Upper lobe of right lung (tissue), 1 donor: Measurements from ENCODE around the gene EXOC4. TPM values are rescaled to one million over a fixed set of nuclear protein-coding genes. Genes with fewer than 3 reads are reported as not detected.

Source experiments
- ATAC-seq: fragments of 200-7000 bp; cut with Tn5 transposase; one replicate; pipeline ENCODE4 v1.9.1; 2020; ENCODE audit warnings: mild to moderate bottlenecking, moderate library complexity
- DNase-seq: peaks from one replicate; pipeline ENCODE4 v3.0.0-alpha.2; 2020
- H3K27ac ChIP-seq: fragments of 200-600 bp; one replicate; pipeline ENCODE4 v1.8.0; 2022
- H3K27me3 ChIP-seq: fragments of 200-600 bp; one replicate; pipeline ENCODE4 v1.8.0; 2022; ENCODE audit warnings: mild to moderate bottlenecking
- H3K36me3 ChIP-seq: fragments of 200-600 bp; one replicate; pipeline ENCODE4 v1.8.0; 2022
- H3K4me1 ChIP-seq: fragments of 200-600 bp; one replicate; pipeline ENCODE4 v1.8.0; 2022
- H3K4me3 ChIP-seq: fragments of 200-600 bp; one replicate; pipeline ENCODE4 v1.8.0; 2022; ENCODE audit warnings: mild to moderate bottlenecking
- H3K9me3 ChIP-seq: fragments of 200-600 bp; one replicate; pipeline ENCODE4 v1.8.0; 2022
- intact Hi-C: fragments of 100-400 bp; cut with DNase I; formaldehyde crosslinking; loops from one replicate; pipeline ENCODE4 v1.11.0; 2022
- total RNA-seq: library from RNA; stranded (reverse); fragmentation: NEBNext Ultra II Directional; extraction: Animal tissue kit (Norgen Biotek cat#: 25700); gene quantifications from one replicate; pipeline ENCODE4 v1.2.1, GENCODE V29; 2021
- TF ChIP-seq, protein P1 (sequence below): fragments of 200-600 bp; IDR thresholded peaks from one replicate; pipeline ENCODE4 v1.8.0; 2022; ENCODE audit warnings: antibody characterized with exemption
- donor health status: DM: no; HTN: yes; CAD: no; lungs with severe emphysema.

Gene EXOC4
- total RNA-seq, 1 donor from 2014 or later: 73.5 TPM

DNA sequence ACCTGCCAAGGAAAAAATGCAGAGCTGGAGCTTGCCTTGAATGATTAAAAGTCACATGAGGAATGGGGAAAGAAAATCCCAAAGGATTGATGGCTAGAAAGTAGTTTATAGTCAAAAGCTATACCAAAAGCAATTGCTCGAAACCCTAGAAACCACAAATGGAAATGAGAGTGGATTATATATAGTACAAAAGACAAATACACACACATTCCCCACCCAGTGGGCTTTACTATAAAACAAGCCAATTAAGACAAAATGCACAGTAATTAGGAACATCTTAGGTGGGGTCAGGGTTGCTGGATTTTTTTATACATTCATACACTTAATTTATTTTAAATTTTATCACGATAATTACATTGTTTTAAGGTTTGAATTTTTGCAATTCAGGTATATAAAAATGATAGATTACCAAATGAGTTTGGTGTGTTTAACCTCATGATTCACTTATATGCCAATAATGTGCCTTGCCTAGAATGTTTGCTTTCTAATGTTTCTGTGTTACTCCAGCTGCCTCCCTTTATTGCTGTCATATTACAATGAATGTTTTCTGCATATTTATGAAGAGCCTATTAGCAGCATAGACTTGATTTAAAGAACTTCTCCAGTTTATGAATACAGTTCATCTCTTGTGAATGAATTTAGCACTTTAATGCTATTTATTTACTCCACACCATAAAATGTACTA is 421.3 kb downstream of the EXOC4 start:
- TF ChIP-seq, protein P1, sequence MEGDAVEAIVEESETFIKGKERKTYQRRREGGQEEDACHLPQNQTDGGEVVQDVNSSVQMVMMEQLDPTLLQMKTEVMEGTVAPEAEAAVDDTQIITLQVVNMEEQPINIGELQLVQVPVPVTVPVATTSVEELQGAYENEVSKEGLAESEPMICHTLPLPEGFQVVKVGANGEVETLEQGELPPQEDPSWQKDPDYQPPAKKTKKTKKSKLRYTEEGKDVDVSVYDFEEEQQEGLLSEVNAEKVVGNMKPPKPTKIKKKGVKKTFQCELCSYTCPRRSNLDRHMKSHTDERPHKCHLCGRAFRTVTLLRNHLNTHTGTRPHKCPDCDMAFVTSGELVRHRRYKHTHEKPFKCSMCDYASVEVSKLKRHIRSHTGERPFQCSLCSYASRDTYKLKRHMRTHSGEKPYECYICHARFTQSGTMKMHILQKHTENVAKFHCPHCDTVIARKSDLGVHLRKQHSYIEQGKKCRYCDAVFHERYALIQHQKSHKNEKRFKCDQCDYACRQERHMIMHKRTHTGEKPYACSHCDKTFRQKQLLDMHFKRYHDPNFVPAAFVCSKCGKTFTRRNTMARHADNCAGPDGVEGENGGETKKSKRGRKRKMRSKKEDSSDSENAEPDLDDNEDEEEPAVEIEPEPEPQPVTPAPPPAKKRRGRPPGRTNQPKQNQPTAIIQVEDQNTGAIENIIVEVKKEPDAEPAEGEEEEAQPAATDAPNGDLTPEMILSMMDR: no peak
- ATAC-seq: no peak

GRCh38 chr7:133675510-133676218 is 422.8 kb downstream of the EXOC4 start:
- ATAC-seq: no peak
- Histone ChIP-seq H3K4me3 (no peak overlapping the region), H3K9me3 (no peaks in the 10 kb centered on the region), H3K27me3 (no peaks in the 10 kb centered on the region), H3K4me1 (no peaks in the 10 kb centered on the region), H3K36me3 (no peaks in the 10 kb centered on the region), H3K27ac (no peak overlapping the region)
- TF ChIP-seq, protein P1: no peak
- DNase-seq: no peak
- intact Hi-C loops: no loop called here

More for the DNA sequence above, 421.3 kb downstream of the EXOC4 start:
- Histone ChIP-seq H3K27me3 (no peaks in the 10 kb centered on the region), H3K27ac (no peak overlapping the region), H3K9me3 (no peaks in the 10 kb centered on the region), H3K4me3 (no peak overlapping the region), H3K4me1 (no peaks in the 10 kb centered on the region), H3K36me3 (no peaks in the 10 kb centered on the region)
- intact Hi-C loops: no loop called here
- no peak for DNase-seq

- ATAC-seq: no peak
- H3K27ac ChIP-seq: no peak overlapping the region
- no peaks in the 10 kb centered on the region for H3K9me3 ChIP-seq
- no peak overlapping the region for H3K4me3 ChIP-seq
- no peak for DNase-seq
- no peaks in the 10 kb centered on the region for H3K36me3 ChIP-seq
- intact Hi-C loops: no loop called here
- TF ChIP-seq, protein P1: no peak
- no peaks in the 10 kb centered on the region for H3K27me3 ChIP-seq
- no peaks in the 10 kb centered on the region for H3K4me1 ChIP-seq
Measured at GRCh38 chr7:133676805-133677370, 424.0 kb downstream of the EXOC4 start.

DNA sequence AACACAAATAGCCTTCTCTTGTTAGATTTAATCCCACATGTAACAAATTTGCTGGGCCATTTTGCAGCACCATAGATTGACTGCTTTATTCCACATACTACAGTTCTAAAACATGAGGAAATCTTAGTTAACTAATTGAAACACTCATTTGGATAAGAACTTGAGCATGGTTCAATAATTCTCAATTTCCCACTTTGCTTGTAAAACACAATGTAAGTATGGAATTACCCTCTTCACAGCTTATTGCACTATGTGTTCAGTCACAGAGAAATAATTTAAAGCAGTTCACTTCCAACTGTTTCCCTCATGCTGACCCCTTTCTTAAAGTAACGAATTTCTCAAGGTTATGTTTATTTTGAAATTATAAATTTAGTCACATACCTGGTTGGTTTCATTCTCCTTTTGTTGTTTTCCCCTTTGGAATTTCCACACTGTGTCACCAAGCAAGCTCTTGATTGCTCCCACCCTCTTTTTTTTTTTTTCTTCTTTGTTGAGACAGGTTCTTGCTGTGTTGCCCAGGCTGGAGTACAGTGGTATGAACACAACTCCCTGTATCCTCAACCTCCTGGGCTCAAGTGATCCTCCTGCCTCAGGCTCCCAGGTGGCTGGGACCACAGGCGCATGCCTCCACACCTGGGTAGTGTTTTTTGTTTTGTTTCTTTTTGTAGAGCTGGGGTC is 425.4 kb downstream of the EXOC4 start:
- H3K4me3 ChIP-seq: no peak overlapping the region
- H3K36me3 ChIP-seq: no peaks in the 10 kb centered on the region
- H3K27ac ChIP-seq: no peak overlapping the region
- H3K9me3 ChIP-seq: no peaks in the 10 kb centered on the region
- ATAC-seq (no peak), DNase-seq (no peak)
- no peaks in the 10 kb centered on the region for H3K27me3 ChIP-seq
- intact Hi-C loops: no loop called here
- H3K4me1 ChIP-seq: no peaks in the 10 kb centered on the region
- TF ChIP-seq, protein P1: no peak

DNA sequence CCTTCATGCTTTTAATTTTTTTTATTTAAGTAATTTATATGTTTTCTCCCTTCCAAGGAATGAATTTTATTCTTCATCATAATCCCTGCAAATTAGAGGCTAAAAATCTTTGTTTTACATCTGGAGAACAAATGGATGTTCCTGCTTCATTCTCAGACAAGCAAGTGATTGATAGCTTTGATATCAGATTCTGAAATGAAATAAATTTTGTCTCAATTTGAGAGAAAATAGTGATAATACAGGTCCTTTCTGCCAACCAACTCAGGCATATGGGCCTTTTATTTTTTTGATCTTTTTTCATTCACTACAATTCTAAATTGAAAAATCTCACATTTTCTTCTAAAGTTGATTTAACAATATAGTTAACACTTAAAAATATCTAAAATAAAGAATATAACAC is 427.1 kb downstream of the EXOC4 start:
- Histone ChIP-seq H3K4me1 (no peaks in the 10 kb centered on the region), H3K27ac (no peak overlapping the region), H3K36me3 (no peaks in the 10 kb centered on the region), H3K4me3 (no peak overlapping the region), H3K9me3 (no peaks in the 10 kb centered on the region), H3K27me3 (no peaks in the 10 kb centered on the region)
- ATAC-seq: no peak
- intact Hi-C loops: no loop called here
- TF ChIP-seq, protein P1: no peak
- no peak for DNase-seq
